Stimulated activated CD4-positive, alpha-beta T cell treated with anti-CD3 and anti-CD28 coated beads, Interleukin-2, amount 100 ng/mL, for 24 hours (primary cell): ENCODE data around the gene ALG11.
"Not testable (repeated sequence)": the region's sequence is repeated elsewhere in the genome, so short reads cannot be mapped to it uniquely, and the experiment has no call there.

ENCODE experiments used
- DNase-seq, 2 donors: peaks; one replicate each; pipeline ENCODE4 v3.0.0-alpha.2; 2020

ALG11 gene, protein sequence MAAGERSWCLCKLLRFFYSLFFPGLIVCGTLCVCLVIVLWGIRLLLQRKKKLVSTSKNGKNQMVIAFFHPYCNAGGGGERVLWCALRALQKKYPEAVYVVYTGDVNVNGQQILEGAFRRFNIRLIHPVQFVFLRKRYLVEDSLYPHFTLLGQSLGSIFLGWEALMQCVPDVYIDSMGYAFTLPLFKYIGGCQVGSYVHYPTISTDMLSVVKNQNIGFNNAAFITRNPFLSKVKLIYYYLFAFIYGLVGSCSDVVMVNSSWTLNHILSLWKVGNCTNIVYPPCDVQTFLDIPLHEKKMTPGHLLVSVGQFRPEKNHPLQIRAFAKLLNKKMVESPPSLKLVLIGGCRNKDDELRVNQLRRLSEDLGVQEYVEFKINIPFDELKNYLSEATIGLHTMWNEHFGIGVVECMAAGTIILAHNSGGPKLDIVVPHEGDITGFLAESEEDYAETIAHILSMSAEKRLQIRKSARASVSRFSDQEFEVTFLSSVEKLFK

DNA sequence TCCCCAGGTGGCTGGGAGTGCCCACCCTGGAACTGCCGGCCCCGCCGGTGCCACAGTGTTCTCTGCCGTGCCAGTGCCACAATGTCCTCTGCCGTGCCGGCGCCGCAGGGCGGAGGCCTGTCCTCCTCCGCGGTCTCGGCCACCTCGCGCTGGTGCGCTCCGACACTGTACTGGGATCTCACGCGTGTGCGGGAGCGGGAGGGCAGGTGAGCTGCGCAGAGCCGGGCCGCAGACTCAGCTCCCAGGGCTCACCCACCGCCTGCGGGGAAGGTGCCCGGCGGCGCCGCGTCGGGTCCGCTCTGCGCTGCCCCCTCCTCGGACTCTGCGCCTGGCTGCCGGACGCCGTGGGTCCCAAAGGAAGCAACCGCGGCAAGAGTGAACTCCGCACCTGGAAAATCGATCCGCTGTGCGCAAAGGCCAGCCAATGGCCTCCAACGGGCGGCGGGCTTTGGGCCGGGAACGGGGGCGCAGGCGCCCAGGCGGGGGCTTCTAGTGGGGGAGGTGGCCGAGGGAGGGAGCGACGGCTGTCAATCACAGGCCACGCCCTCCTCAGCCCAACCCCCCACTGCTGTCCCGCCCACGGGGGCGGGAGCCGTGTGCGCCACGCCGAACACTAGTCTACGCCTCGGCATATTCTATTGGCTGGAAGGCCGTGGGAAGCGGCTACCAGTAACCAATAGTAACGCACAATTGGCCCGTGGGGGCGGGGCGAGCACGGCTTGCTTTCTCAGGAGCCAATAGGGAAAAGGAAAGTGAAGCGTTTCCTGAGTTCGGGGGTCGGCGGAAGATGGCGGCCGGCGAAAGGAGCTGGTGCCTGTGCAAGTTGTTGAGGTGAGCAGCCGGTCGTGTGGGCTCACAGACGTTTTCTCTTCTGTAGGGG is at the start of gene ALG11:
TSS of gene ALG11 (plus strand) at position 767 of the 880 bp plus-strand sequence. CDS start at position 788, 21 bp downstream.
- peak; percentile 100 for DNase-seq

DNA sequence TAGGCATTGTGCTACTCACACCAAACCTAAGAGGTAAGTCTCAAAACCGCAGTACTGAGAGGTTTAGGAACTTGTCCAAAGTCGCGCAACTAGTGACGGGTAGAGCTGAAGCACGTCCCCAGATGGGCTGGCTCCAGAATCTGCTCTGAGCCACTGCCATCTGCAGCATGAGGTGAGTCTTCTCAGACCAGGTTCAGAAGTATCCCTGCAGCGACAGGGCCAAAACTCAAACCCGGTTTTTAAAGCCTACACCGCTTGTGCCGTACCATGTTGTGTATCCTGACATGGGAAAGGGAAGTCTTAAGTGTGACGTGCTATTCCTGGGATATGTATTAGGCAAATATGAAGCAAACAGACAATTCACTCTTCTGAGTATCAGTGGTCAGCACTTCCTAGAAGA is 46.0 kb upstream of the ALG11 start:
- no peak for DNase-seq

DNA sequence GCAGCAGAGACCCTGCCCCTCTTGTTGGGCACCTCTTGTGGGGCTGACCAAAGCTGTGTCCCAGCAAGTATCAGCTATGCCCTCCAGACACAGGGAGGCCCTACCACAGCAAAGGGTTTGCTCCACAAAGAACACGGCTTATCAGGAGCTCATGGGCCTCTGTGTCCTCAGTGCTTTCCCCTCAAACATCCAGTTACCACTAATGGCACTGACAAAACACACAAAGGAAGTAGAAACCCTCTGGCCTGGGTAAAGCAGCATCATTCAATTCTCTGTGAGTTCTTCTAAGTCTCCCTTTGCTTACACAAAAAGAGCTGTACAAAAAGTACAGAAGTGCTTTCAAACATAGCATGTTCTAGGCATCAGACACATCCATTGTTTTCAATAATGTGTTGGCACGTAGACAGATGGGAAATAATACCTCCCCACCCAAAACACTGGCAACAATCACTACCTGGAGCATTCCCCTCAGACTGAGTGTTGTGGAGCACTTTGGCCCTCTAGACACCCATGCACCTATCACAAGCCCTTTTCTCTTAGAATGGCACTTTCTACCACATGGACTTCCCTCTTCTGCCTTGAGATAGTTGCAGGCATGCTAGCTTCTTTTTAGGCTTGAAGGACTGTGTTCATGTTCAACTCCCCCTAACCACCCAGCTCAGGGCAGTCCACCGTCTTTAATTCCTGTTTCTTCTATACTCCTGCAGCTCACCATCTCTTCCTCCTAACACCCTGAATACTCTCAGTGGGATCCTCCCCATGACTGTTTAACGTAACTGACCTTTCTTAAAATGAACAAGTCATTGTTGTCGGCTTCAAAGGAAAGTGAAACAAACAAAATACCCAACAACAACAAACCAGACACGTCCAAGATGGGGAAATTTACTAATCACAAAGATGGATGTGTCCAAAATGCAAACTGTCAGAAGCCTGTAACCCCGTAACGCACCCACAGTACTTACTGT is 44.4 kb upstream of the ALG11 start:
- DNase-seq: no peak

DNA sequence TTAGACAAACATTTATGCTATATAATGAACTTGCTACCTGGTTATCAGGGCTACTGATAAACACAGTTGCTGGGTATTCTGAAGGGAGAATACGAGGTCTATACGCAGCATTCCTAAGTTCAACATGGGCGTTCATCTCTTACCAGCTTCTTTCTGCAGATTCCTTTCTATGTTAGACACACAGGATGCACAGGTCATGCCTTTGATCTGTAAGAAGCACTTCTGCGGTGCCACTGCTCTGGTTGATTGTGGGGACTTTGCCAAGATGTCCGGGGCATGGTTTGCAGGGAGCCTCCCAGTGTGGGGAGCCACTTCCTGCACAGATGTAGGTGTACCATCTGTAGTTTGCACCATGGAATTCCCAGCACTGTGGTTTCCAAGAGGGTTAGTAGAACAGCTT is 41.8 kb upstream of the ALG11 start:
- no peak for DNase-seq

DNA sequence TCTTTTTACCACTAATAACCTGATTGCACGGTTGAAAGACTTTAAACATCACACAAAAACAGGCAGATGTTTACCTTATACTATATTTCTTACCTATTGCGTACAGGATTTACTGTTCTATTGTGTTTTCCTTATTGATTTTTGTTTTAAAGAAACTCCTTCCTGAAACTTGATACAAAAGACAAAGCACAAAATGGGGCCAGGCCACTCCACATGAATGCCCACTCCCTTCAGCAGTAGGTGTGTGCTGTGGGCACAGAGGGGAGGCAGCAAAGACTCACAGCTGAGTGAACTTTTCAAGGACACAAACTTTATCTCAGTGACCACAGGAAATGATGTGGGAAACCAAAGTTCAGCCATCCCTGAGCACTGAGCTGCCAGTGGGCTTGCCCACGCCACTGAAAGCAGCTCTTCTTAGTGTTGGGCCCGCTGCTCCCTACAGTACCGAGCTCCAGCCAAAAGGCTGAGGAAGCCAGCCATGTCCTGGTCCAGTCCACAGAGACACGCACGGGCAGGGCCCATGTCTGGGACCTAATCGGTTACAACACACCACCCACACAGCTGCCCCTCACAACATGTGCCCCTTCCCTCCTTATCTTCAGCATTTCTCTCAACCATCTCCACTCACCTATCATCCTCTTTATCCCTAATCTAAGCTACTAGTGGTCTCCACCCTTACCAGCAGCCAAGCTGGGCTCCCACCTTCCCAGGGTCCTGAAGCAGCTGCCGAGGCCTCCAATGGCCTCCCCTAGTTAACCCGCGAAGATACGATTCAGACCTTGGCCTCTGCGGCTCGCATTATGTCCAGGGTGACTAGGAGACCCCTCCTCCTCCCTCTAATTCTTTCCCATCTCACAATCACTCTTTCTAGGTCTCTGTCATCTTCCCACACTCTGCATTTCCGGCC is 40.4 kb upstream of the ALG11 start:
- no peak for DNase-seq

DNA sequence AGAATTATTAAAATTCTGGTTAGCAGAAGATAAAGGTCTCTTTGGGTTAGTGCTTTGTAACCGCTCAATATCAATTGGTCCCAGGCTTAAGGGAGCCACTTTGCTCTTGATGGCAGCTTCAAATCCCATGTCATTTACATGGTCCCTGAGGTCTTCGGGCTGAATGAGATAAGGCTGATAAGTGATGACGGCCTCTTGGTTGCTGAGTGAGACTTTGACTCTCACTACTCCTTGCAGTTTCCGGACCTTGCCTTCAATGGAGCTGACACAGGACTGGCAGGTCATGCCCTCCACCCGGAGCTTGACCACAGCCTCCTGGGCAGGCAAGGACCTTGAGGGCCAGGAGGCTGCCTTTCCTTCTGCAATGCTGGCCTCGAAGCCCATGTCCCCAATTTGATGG is 37.7 kb upstream of the ALG11 start:
- DNase-seq: no peak

DNA sequence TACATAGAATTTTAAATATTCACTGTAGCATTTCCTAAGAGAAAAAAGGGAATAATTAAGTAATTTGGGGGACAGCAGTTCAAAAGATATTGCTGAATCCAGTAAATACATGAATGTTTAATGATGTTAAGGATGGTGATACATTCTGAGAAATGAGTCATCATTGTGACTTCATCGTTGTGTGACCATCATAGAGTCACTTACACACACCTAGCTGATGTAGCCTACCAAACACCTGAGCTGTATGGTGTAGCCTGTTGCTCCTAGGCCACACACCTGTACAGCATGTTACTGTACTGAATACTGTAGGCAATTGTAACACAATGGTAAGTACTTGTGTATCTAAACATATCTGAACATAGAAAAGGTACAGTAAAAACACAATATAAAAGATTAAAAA is 35.8 kb upstream of the ALG11 start:
- DNase-seq: no peak

DNA sequence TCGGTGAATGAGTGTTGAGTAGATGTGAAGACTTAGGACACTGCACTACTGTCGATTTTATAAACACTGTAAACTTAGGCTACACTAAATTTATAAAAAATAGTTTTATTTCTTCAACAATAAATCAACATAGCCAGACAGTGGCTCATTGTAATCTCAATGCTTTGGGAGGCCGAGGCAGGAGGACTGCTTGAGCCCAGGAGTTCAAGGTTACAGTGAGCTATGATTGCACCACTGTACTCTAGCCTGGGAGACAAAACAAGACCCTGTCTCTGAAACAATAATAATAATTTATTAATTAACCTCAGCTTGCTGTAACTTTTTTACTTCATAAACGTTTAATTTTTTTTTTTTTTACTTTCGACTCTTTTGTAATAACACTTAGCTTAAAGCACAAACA is 35.3 kb upstream of the ALG11 start:
- DNase-seq: no peak

DNA sequence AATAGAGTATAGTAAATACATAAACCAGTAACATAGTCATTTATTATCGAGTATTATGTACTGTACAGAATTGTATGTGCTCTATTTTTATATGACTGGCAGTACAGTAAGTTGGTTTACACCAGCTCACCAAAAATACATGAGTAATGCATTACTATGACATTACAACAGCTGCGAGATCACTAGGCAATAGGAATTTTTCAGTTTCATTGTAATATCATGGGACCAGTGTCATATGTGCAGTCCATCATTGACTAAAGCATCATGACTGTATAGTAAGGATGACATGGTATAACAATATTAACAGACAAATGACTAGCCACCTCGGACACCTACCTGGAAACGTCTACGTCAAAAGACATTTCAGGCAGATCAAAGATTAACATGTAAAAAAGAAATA is 34.6 kb upstream of the ALG11 start:
- no peak for DNase-seq

DNA sequence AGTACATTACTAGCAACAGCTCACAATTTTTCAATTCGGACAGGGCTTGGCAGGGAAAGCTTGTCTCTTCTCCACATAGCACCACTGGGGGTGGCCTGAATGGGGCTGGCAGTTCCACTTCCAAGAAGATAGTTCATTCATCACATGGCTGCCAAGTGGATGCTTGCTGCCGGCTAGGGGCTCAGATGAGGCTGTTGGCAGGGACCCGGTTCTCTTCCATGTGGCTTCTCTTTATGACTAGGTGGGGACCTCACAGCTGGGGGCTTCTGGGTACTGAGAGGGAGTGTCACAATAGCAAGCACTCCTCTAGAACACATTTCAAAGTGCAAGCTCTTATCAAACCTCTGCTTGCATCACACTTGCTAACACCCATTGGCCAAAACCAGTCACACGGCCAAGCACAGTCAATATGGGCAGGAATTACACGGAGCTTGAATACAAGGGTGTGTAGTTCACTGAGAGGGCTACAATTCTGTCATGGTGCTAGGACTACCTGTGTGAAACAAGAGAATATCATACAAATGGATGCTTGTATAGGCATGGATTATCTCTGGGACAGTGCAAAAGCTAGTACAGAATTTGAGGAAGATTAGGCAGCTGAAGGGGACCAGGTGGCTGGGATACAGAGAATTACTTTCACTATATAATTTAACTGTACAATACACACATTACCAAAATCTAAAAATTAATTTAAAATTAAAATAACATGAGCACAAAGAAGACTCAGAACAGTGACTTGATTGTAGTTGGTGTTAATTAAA is 33.2 kb upstream of the ALG11 start:
- no peak for DNase-seq

DNA sequence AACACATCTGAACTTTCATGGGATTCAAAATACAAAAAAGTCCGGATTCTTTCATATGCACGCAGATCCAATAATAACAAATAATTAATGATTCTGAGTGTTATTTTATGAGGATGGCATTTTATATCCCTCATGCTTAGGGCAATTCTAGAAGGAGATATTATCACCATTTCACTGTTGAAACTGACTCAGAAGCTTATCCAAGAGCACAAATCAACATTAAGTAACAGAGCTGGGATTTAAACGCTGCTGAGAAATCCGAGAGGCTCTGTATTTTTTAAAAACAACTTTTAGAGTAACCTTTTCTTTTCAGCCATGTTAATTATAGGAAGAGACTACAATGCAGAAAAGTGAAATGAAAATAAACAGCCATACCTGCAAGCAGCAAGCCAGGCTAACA is 31.3 kb upstream of the ALG11 start:
- no peak for DNase-seq

DNA sequence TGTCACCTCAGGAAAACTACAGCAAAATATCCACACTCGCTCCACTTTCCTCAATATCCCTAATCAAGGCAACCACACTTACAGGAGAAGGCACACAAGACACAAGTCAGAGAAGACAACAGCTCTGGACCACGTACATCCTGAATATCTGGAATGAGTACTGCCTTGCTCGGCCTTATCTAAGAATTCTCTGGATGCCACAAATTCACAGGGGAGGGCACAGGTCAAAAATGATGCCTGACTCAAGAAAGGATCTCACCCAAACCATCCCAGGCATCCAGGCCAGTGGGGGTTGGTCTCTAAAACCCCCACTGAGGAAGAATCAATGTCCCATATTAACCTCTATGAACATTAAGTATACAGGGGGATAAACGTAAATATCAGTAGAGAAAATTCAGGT is 30.8 kb upstream of the ALG11 start:
- no peak for DNase-seq

DNA sequence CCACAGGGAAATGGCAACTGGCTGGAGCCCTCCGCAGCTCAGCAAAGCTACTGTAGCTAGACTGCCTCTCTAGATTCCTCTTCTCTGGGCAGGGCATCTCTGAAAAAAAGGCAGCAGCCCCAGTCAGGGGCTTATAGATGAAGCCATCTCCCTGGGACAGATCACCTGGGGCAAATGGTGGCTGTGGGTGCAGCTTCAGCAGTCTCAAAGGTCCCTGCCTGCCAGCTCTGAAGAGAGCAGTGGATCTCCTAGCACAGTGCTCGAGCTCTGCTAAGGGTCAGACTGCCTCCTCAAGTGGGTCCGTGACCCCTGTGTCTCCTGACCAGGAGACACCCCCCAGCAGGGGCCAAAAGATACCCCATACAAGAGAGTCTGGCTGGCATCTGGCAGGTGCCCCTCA is 28.9 kb upstream of the ALG11 start:
- DNase-seq: not testable (repeated sequence)

DNA sequence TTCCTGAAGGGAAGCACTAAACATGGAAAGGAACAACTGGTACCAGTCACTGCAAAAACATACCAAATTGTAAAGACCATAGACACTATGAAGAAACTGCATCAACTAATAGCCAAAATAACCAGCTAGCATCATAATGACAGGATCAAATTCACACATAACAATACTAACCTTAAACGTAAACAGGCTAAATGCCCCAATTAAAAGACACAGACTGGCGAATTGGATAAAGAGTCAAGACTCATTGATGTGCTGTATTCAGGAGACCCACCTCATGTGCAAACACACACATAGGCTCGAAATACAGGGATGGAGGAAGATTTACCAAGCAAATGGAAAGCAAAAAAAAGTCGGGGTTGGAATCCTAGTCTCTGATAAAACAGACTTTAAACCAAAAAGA is 27.3 kb upstream of the ALG11 start:
- not testable (repeated sequence) for DNase-seq

DNA sequence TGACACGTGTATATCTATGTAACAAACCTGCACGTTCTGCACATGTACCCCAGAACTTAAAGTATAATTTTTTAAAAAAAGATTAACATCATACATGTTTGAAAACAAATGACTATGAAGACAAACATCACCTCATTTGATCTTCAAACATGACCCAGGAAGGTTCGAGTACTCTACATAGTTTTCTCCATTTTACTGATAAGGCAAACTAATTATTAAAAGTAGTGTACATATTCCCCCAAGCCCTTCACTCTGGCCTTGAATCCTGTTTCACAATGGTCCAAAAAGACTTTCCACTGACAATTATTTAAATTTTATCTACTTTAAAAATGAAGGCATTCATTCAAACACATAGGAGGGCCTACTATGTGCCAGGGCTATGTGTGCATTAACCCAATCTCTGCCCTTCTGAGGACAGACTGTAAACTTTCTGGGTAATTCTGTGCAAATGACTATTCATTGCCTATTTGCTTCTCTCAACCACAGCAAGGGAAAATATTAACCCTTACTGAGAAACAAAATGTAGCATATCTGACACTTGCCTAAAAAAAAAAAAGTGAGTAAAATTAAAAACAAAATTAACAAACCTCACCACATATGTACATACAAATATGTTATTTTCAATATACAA is 23.1 kb upstream of the ALG11 start:
- DNase-seq: no peak

DNA sequence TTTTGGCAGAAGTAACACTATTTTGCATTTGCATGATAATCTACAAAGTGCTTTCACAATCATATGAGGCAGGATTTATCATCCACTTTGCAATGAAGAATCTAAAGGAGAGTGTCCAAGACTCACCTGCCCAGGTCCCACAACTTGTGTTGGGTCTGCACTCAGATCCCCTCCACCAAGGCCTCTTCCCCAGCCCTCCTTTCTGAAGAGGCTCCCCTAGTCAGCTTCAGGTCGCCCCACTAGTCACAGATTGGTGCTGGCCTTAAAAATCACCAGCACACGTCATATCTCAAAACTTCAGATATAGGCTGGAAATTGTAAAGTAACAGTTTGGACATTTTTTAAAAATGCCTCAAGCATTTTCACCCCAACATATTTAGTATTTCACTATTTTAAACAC is 18.5 kb upstream of the ALG11 start:
- no peak for DNase-seq

DNA sequence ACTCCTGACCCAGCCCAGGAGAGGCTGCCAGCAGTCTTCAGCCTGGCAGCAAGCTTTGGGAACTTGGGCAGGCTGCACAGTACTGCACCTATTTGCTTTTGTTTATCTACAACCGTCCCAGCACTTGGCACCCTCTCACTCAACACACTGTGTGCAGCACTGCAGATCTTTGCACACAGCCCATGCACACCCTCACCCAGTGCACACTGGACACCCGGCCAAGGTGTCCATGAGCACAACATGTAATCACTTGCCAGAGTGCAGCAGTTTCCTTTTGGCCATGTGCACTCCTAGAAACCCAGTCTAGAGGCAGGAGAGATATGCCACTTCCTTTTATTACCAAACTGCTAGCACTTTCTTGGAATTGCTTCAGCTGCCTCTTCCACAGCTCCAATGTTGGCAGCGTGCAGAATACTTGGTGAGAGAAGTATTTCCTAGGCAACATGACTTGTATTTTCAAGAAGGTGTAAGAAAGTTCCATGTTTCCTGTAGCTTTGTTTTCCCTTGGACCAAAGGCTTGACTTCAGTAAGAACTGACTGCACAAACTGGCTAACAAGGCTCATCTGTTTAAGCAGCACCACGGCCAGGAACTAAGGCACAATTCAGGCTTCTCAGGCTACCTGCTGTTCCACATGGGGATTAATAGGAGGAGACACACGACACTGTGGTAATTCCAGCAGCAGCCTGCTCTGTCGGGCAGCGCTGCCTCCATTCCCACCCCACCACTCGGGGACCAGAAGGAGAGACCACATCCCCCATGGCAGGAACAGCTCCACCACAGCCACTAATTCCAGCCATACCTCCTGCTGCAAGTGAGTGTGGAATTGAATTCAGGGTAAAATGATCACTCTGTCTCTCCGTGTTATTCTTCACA is 16.3 kb upstream of the ALG11 start:
- no peak for DNase-seq

DNA sequence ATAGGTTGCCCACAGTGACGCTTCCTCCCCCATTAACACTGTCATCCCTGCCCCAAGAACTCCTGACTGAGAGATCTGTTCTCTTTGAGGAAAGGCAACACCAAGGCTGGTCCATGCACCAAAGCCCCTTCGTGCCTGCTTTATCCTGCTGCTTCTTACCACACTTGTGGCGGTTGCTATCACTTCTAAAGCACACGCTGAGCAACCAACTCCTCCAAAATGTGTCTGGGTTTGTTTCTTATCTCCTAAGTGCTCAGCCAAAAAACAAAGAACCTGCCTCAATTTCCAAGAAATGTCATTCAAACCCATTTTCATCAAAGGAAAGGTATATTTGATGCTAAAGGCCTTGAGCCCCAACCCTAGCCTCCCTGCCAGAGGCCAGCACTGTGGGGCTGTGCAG is 15.6 kb upstream of the ALG11 start:
- no peak for DNase-seq

DNA sequence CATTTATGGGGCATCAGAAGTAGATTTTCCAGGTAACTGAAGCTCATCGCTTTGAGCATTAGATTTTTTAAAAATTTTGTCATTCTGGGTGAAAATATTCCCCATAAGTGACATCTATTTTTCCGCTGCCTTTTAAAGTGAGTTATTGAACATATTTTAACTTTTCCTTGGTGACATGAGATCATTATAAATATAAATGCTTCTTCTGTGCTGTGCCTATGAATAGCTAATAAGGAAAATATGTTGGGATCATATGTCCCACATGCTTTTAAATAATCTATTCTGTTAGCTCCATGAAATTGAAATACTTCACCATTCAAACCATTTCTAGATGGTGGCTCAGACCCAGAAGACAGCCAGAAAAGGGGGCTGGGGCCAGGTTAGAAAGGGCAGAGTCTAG is 15.0 kb upstream of the ALG11 start:
- no peak for DNase-seq
